COLO668 (cell line): ENCODE measurements around the gene ANP32B.

Experiments
- DNase-seq: peaks from one replicate; lab custom pipeline; 2025; ENCODE audit not compliant: unreplicated experiment; lab: John Stamatoyannopoulos, UW

The ANP32B gene

GRCh38 chr9:98021306-98022040 lies 38.3 kb downstream of the ANP32B start:
- DNase-seq, result no peak

DNA sequence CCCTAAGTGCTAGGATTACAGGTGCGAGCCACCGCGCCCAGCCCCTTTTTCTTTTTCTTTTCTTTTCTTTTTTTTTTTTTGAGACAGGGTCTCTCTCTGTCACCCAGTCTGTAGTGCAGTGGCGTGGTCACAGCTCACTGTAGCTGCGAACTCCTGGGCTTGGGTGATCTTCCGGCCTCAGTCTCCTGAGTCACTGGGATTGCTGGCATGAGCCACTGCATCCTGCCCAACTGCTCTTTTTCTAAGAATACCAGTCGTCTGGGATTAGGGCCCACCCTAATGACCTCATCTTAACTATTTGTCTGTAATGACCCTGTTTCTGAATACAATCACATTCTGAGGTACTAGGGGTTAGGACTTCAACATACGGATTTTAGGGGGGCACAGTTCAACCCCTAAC lies 39.3 kb downstream of the ANP32B start:
- no peak for DNase-seq

- peak; percentile 17 for DNase-seq
These were observed 41.6 kb downstream of the ANP32B start for GRCh38 chr9:98024702-98025101.

GRCh38 chr9:98031169-98031568 lies 48.0 kb downstream of the ANP32B start:
- DNase-seq, result no peak

- DNase-seq, result no peak
These were observed 48.8 kb downstream of the ANP32B start for GRCh38 chr9:98031935-98032334.

DNA sequence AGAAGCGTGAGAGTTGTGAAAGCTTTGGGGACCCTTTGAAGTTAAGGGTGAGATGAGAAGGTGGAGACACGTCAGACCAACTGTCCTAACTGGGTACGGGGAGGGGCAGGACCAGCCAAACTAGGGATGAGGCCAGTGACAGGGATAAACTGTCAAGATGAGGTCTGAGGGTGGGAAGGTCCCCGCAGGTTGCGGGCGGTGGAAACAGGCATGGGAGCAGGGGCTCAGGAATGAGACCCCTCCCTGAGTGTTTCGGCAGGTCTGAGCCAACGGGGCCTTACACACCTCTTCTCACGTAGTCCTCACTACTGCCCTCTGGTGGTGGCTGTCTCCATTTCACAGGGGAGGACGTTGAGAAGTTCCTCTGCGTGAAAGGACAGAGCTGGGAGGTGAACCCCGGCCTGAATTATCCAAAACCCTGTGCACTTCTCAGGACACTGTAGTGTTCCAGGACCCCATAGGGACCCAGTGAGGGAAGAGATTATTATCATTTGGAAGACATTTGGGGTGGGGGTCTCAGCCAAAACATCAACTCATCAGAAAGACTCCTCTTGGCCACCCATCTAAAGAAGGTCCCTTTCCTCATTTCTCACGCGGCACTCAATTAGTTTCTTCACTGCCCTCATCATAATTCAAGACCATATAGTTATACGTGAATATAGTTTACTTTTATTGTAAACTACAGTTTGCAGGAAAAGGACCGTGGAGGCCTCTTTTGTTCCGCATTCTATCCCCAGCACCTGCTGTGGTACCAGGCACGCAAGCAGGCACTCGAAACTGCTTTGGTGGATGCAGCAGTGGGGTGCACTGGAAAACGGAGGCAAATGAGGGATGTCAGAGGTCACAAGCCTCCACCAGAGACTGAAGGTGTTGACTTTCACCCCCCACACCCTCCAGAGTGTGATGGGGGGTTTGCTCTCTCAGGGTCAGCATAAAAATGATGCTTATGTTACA lies 51.7 kb downstream of the ANP32B start:
- peak; percentile 83 for DNase-seq

- no peak for DNase-seq
These were observed 54.2 kb downstream of the ANP32B start for GRCh38 chr9:98037357-98037756.

DNA sequence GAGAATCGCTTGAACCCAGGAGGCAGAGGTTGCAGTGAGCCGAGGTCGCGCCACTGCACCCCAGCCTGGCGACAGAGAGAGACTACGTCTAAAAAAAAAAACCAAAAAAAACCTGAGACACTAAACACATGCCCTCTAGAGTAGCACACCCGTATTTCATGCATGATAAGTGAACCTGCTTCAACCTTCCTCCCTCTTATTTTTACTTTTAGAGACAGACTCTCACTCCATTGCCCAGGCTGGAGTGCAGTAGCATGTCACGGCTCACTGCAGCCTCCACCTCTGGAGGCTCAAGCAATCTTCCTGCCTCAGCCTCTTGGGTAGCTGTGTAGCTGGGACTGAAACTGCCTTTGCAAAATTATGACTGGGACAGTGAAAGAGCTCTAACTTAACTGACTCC lies 55.8 kb downstream of the ANP32B start:
- no peak for DNase-seq

DNA sequence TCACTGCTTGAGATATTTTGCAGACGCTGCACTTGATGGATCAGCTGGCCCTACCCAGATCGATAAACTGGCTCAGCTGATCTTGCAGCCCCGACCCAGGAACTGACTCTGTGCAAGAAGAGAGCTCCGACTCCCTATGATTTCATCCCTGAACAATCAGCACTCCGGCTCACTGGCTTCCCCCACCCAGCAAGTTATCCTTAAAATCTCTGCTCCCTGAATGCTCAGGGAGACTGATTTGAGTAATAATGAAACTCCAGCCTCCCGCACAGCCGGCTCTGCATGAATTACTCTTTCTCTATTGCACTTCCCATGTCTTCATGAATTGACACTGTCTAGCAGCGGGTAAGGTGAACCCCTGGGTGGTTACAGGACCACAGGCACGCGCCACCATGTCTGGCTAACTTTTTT lies 56.5 kb downstream of the ANP32B start:
- no peak for DNase-seq

DNA sequence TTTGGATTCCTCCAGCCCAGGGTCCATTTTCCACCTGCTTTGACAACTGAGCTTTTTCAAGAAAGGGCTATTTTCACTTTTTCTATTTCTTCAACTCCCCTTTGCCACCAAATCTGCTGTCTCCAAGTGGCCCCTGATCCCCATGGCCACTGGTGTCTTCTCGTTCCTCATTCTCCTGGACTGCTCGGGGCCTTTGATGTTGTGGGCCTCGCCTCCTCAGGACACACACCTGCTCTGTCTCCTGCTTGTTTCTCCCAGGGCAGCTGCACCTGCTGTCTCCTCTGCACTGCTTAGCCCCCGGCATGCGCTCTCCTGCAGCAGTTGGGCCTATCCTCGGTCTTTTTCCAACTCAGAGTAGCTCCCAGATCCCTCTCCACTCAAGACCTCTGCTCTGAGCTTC lies 57.1 kb downstream of the ANP32B start:
- no peak for DNase-seq

DNA sequence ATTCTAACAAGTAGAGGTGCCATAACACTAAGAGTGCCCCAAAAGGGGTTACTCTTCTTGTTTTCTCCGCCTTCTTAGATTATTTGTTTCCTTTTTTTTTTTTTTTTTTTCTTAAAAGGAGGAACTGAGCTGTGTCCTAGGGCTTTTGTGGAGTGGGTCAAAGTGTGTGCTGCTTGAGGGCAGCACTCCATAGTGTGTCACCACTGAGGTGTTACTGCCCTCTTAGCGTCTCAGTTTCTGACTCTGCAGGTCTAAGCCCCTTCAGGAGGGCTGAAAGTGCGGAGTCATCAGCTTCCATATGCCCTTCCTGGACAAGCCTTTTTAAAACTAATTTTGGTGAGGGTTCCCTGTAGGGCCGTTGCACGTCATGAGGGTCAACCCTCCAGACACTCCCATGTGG lies 60.8 kb downstream of the ANP32B start:
- no peak for DNase-seq

DNA sequence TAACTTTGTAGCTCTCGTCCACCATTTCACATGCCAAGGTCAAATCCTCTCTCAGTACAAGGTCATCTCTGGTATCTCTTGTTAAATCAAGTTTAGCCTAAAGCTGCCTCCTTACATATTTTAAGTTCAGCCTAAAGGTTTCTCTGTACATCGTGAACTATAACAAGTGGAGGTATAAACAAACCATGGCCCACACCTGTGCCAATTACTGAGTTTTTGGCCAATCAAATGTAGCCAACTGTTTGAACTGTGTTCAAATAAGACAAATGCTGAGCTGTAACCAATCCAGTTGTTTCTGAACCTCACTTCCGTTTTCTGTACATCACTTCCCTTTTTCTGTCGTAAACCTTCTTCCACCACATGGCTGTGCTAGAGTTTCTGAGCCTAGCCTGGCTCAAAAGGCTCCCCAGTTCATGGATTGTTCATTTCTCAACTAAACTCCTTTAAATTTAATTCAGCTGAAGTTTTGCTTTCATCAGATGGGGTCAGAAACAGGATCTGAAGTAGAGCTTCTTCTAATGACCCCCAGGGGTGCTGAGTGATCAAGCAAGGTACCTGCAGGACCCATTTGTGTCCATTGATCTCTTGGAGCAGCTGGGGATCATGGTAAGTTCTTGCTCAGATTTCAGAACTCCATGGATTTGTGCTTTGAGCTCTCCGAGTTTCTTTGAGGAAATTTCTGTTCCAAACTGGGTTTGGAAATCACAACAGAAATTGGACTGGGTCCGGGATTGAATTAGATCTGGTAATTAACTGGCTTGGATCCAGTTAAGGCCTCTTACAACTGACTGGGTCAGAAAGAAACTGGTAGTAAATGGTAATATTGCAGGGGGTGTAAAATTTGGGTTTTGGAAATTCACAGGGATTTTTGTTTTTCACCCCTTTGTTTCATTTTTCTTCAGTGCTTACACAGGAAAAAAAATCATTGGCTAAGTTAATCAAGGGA lies 62.4 kb downstream of the ANP32B start:
- DNase-seq, result no peak

DNA sequence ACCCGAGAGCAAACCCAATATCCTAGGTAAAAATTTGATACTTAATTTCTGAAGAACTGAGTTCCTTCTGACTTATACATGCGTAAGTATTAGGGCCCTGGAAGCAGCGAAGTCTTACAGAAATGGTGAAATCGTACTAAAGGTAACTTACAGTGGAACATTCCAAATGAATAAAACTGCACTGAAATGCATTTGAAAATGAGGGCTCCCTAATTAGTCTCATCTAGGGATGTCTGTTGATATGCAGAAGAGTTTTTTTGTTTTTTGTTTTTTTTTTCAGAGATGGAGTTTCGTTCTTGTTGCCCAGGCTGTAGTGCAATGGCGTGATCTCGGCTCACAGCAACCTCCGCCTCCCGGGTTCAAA lies 63.0 kb downstream of the ANP32B start:
- DNase-seq, result no peak

- DNase-seq, result no peak
These were observed 63.9 kb downstream of the ANP32B start for GRCh38 chr9:98047002-98047401.

GRCh38 chr9:98049288-98050072 lies 66.3 kb downstream of the ANP32B start:
- no peak for DNase-seq

GRCh38 chr9:98050351-98050750 lies 67.2 kb downstream of the ANP32B start:
- no peak for DNase-seq

- DNase-seq, result no peak
These were observed 71.3 kb downstream of the ANP32B start for GRCh38 chr9:98054376-98054951.

- DNase-seq, result peak; percentile 94
These were observed 73.4 kb downstream of the ANP32B start, which contains the start of gene NANS for GRCh38 chr9:98056269-98057137. NANS (plus strand) TSS chr9:98056732; CDS start chr9:98056809, 77 bp downstream.
